ENCODE measurements around the gene FOXL1.

FOXL1 gene

GRCh38 chr16:86610779-86611524 lies 32.6 kb downstream of the FOXL1 start:
- Histone ChIP-seq H3K27me3 (ENCODE audit: control insufficient read depth in 1 of 2, insufficient read depth in 2 of 2, low read length in 2 of 2) (peaks cover 0 to 18% of the 10 kb centered on the region in 2 donors), H3K27ac (ENCODE audit: low read length) (no peak overlapping the region), H3K36me3 (ENCODE audit: control insufficient read depth in 2 of 2, insufficient read depth in 2 of 2, low read length in 2 of 2) (no peaks in the 10 kb centered on the region), H3K4me1 (ENCODE audit: control insufficient read depth, insufficient read depth, low read length) (peaks cover 8% of the 10 kb centered on the region), H3K9ac (ENCODE audit: low read length in 2 of 2) (no peak overlapping the region), H3K4me3 (ENCODE audit: low read length in 2 of 2) (peak overlapping the region in 1 of 2 donors; percentile 15), H3K9me3 (ENCODE audit: control insufficient read depth in 2 of 2, low read length in 2 of 2) (peaks cover 0 to 2% of the 10 kb centered on the region in 2 donors)

GRCh38 chr16:86611525-86611855 lies 33.1 kb downstream of the FOXL1 start:
- Histone ChIP-seq H3K27ac (ENCODE audit: low read length) (no peak overlapping the region), H3K27me3 (ENCODE audit: control insufficient read depth in 1 of 2, insufficient read depth in 2 of 2, low read length in 2 of 2) (peaks cover 0 to 17% of the 10 kb centered on the region in 2 donors), H3K9me3 (ENCODE audit: control insufficient read depth in 2 of 2, low read length in 2 of 2) (peaks cover 0 to 2% of the 10 kb centered on the region in 2 donors), H3K36me3 (ENCODE audit: control insufficient read depth in 2 of 2, insufficient read depth in 2 of 2, low read length in 2 of 2) (no peaks in the 10 kb centered on the region), H3K4me3 (ENCODE audit: low read length in 2 of 2) (peak overlapping the region in 1 of 2 donors; percentile 15), H3K4me1 (ENCODE audit: control insufficient read depth, insufficient read depth, low read length) (peaks cover 8% of the 10 kb centered on the region), H3K9ac (ENCODE audit: low read length in 2 of 2) (no peak overlapping the region)

- Histone ChIP-seq H3K9ac (ENCODE audit: low read length in 2 of 2) (no peak overlapping the region), H3K27me3 (ENCODE audit: control insufficient read depth in 1 of 2, insufficient read depth in 2 of 2, low read length in 2 of 2) (peaks cover 0 to 17% of the 10 kb centered on the region in 2 donors), H3K27ac (ENCODE audit: low read length) (no peak overlapping the region), H3K9me3 (ENCODE audit: control insufficient read depth in 2 of 2, low read length in 2 of 2) (peaks cover 0 to 2% of the 10 kb centered on the region in 2 donors), H3K36me3 (ENCODE audit: control insufficient read depth in 2 of 2, insufficient read depth in 2 of 2, low read length in 2 of 2) (no peaks in the 10 kb centered on the region), H3K4me3 (ENCODE audit: low read length in 2 of 2) (no peak overlapping the region), H3K4me1 (ENCODE audit: control insufficient read depth, insufficient read depth, low read length) (peaks cover 8% of the 10 kb centered on the region)
These were observed 33.6 kb downstream of the FOXL1 start for GRCh38 chr16:86611941-86612340.

GRCh38 chr16:86614699-86615098 lies 36.4 kb downstream of the FOXL1 start:
- no peaks in the 10 kb centered on the region for H3K36me3 ChIP-seq (ENCODE audit: control insufficient read depth in 2 of 2, insufficient read depth in 2 of 2, low read length in 2 of 2)
- H3K4me1 ChIP-seq (ENCODE audit: control insufficient read depth, insufficient read depth, low read length): peaks cover 8% of the 10 kb centered on the region
- peaks cover 0 to 2% of the 10 kb centered on the region in 2 donors for H3K9me3 ChIP-seq (ENCODE audit: control insufficient read depth in 2 of 2, low read length in 2 of 2)
- no peak overlapping the region for H3K9ac ChIP-seq (ENCODE audit: low read length in 2 of 2)
- no peak overlapping the region for H3K4me3 ChIP-seq (ENCODE audit: low read length in 2 of 2)
- H3K27me3 ChIP-seq (ENCODE audit: control insufficient read depth in 1 of 2, insufficient read depth in 2 of 2, low read length in 2 of 2): peaks cover 0 to 11% of the 10 kb centered on the region in 2 donors
- H3K27ac ChIP-seq (ENCODE audit: low read length): no peak overlapping the region

GRCh38 chr16:86616906-86617305 lies 38.6 kb downstream of the FOXL1 start:
- Histone ChIP-seq H3K27ac (ENCODE audit: low read length) (no peak overlapping the region), H3K4me3 (ENCODE audit: low read length in 2 of 2) (no peak overlapping the region), H3K9me3 (ENCODE audit: control insufficient read depth in 2 of 2, low read length in 2 of 2) (peaks cover 0 to 2% of the 10 kb centered on the region in 2 donors), H3K27me3 (ENCODE audit: control insufficient read depth in 1 of 2, insufficient read depth in 2 of 2, low read length in 2 of 2) (peaks cover 0 to 9% of the 10 kb centered on the region in 2 donors), H3K4me1 (ENCODE audit: control insufficient read depth, insufficient read depth, low read length) (no peaks in the 10 kb centered on the region), H3K9ac (ENCODE audit: low read length in 2 of 2) (no peak overlapping the region), H3K36me3 (ENCODE audit: control insufficient read depth in 2 of 2, insufficient read depth in 2 of 2, low read length in 2 of 2) (no peaks in the 10 kb centered on the region)

- H3K36me3 ChIP-seq (ENCODE audit: control insufficient read depth in 2 of 2, insufficient read depth in 2 of 2, low read length in 2 of 2): no peaks in the 10 kb centered on the region
- no peak overlapping the region for H3K27ac ChIP-seq (ENCODE audit: low read length)
- no peak overlapping the region for H3K9ac ChIP-seq (ENCODE audit: low read length in 2 of 2)
- peak overlapping the region in 1 of 2 donors; percentile 49 for H3K4me3 ChIP-seq (ENCODE audit: low read length in 2 of 2)
- peaks cover 0 to 2% of the 10 kb centered on the region in 2 donors for H3K9me3 ChIP-seq (ENCODE audit: control insufficient read depth in 2 of 2, low read length in 2 of 2)
- no peaks in the 10 kb centered on the region for H3K4me1 ChIP-seq (ENCODE audit: control insufficient read depth, insufficient read depth, low read length)
- peaks cover 0 to 10% of the 10 kb centered on the region in 2 donors for H3K27me3 ChIP-seq (ENCODE audit: control insufficient read depth in 1 of 2, insufficient read depth in 2 of 2, low read length in 2 of 2)
These were observed 40.3 kb downstream of the FOXL1 start for GRCh38 chr16:86618431-86619238.

- Histone ChIP-seq H3K4me3 (ENCODE audit: low read length in 2 of 2) (peak overlapping the region in 1 of 2 donors; percentile 49), H3K36me3 (ENCODE audit: control insufficient read depth in 2 of 2, insufficient read depth in 2 of 2, low read length in 2 of 2) (no peaks in the 10 kb centered on the region), H3K27me3 (ENCODE audit: control insufficient read depth in 1 of 2, insufficient read depth in 2 of 2, low read length in 2 of 2) (peaks cover 0 to 10% of the 10 kb centered on the region in 2 donors), H3K27ac (ENCODE audit: low read length) (no peak overlapping the region), H3K9me3 (ENCODE audit: control insufficient read depth in 2 of 2, low read length in 2 of 2) (peaks cover 0 to 2% of the 10 kb centered on the region in 2 donors), H3K4me1 (ENCODE audit: control insufficient read depth, insufficient read depth, low read length) (no peaks in the 10 kb centered on the region), H3K9ac (ENCODE audit: low read length in 2 of 2) (no peak overlapping the region)
These were observed 41.0 kb downstream of the FOXL1 start for GRCh38 chr16:86619239-86619794.

- Histone ChIP-seq H3K9ac (ENCODE audit: low read length in 2 of 2) (no peak overlapping the region), H3K4me1 (ENCODE audit: control insufficient read depth, insufficient read depth, low read length) (no peaks in the 10 kb centered on the region), H3K36me3 (ENCODE audit: control insufficient read depth in 2 of 2, insufficient read depth in 2 of 2, low read length in 2 of 2) (no peaks in the 10 kb centered on the region), H3K9me3 (ENCODE audit: control insufficient read depth in 2 of 2, low read length in 2 of 2) (peaks cover 0 to under 1% of the 10 kb centered on the region in 2 donors), H3K27me3 (ENCODE audit: control insufficient read depth in 1 of 2, insufficient read depth in 2 of 2, low read length in 2 of 2) (peaks cover 0 to 10% of the 10 kb centered on the region in 2 donors), H3K27ac (ENCODE audit: low read length) (no peak overlapping the region), H3K4me3 (ENCODE audit: low read length in 2 of 2) (no peak overlapping the region)
These were observed 41.8 kb downstream of the FOXL1 start for GRCh38 chr16:86620184-86620583.

- no peaks in the 10 kb centered on the region for H3K4me1 ChIP-seq (ENCODE audit: control insufficient read depth, insufficient read depth, low read length)
- no peak overlapping the region for H3K27ac ChIP-seq (ENCODE audit: low read length)
- H3K9ac ChIP-seq (ENCODE audit: low read length in 2 of 2): no peak overlapping the region
- H3K4me3 ChIP-seq (ENCODE audit: low read length in 2 of 2): no peak overlapping the region
- peaks cover 0 to 10% of the 10 kb centered on the region in 2 donors for H3K27me3 ChIP-seq (ENCODE audit: control insufficient read depth in 1 of 2, insufficient read depth in 2 of 2, low read length in 2 of 2)
- no peaks in the 10 kb centered on the region for H3K36me3 ChIP-seq (ENCODE audit: control insufficient read depth in 2 of 2, insufficient read depth in 2 of 2, low read length in 2 of 2)
- H3K9me3 ChIP-seq (ENCODE audit: control insufficient read depth in 2 of 2, low read length in 2 of 2): no peaks in the 10 kb centered on the region
These were observed 43.6 kb downstream of the FOXL1 start for GRCh38 chr16:86621966-86622365.

- H3K4me1 ChIP-seq (ENCODE audit: control insufficient read depth, insufficient read depth, low read length): no peaks in the 10 kb centered on the region
- no peak overlapping the region for H3K27ac ChIP-seq (ENCODE audit: low read length)
- H3K4me3 ChIP-seq (ENCODE audit: low read length in 2 of 2): no peak overlapping the region
- H3K9ac ChIP-seq (ENCODE audit: low read length in 2 of 2): no peak overlapping the region
- H3K27me3 ChIP-seq (ENCODE audit: control insufficient read depth in 1 of 2, insufficient read depth in 2 of 2, low read length in 2 of 2): peaks cover 0 to 13% of the 10 kb centered on the region in 2 donors
- no peaks in the 10 kb centered on the region for H3K36me3 ChIP-seq (ENCODE audit: control insufficient read depth in 2 of 2, insufficient read depth in 2 of 2, low read length in 2 of 2)
- H3K9me3 ChIP-seq (ENCODE audit: control insufficient read depth in 2 of 2, low read length in 2 of 2): peaks cover 0 to 3% of the 10 kb centered on the region in 2 donors
These were observed 44.6 kb downstream of the FOXL1 start for GRCh38 chr16:86622700-86623615.
